ENCODE data around the gene SYNGR3. TPM values are rescaled to one million over a fixed set of nuclear protein-coding genes. Genes with fewer than 3 reads are reported as not detected.

The SYNGR3 gene
- polyA plus RNA-seq, 1 donor: 2.1 TPM

DNA sequence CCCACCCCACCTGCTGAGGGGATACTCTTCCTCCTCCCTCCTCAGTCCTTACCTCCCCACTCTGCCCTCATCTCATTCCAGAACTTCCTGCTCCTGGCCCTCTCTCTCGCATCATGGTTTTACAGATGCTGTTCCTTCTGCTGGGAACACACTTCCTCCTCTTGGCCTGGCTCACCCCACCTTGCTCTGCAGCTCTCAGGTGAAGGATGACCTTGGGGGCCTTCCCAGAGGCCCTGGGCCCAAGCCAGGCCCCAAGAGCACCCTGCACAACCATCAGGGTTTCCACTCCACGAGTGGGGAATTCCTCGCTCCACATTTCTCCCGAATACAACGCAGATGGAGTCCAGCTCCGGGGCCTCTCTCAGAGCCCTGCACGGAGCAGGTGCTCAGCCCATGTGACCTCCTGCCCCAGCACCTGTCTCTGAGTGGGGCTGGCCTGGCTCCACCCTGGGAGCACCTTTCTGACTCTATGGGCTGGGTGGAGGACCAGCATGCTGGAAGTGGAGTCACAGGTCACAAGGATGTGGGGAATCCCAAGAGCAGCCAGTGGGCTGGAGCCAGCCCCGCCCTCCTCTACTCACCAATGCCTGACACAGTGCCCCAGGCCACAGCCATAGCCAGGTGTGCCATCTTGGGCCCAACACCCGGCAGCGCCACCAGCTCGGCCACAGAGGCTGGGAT, 53.4 kb downstream of the SYNGR3 start:
- no peak for DNase-seq

Other genes with a start within 250 kb of the SYNGR3 start
- 22.8 TPM for gene NME3, start 218.4 kb upstream of the SYNGR3 start, polyA plus RNA-seq (ENCODE audit: insufficient read length)
- 7.2 TPM for gene EME2, start 217.2 kb upstream of the SYNGR3 start, polyA plus RNA-seq (ENCODE audit: insufficient read length)
- gene MRPS34, start 216.8 kb upstream of the SYNGR3 start, polyA plus RNA-seq (ENCODE audit: insufficient read length): 45.8 TPM
- 30.5 TPM for gene SPSB3, start 207.4 kb upstream of the SYNGR3 start, polyA plus RNA-seq (ENCODE audit: insufficient read length)
- gene NUBP2, start 207.0 kb upstream of the SYNGR3 start, polyA plus RNA-seq (ENCODE audit: insufficient read length): 48.7 TPM
- 0.52 TPM for gene IGFALS, start 196.3 kb upstream of the SYNGR3 start, polyA plus RNA-seq (ENCODE audit: insufficient read length)
- 44.7 TPM for gene HAGH, start 163.1 kb upstream of the SYNGR3 start, polyA plus RNA-seq (ENCODE audit: insufficient read length)
- gene FAHD1, start 162.8 kb upstream of the SYNGR3 start, polyA plus RNA-seq (ENCODE audit: insufficient read length): 21.2 TPM
- 0.26 TPM for gene MEIOB, start 117.8 kb upstream of the SYNGR3 start, polyA plus RNA-seq (ENCODE audit: insufficient read length)
- 0.21 TPM for gene HS3ST6, start 71.6 kb upstream of the SYNGR3 start, polyA plus RNA-seq (ENCODE audit: insufficient read length)
- gene MSRB1, start 46.8 kb upstream of the SYNGR3 start, polyA plus RNA-seq (ENCODE audit: insufficient read length): 39.0 TPM
- 72.5 TPM for gene RPL3L, start 35.3 kb upstream of the SYNGR3 start, polyA plus RNA-seq (ENCODE audit: insufficient read length)
- gene NDUFB10, start 30.4 kb upstream of the SYNGR3 start, polyA plus RNA-seq (ENCODE audit: insufficient read length): 145 TPM
- 3,719 TPM for gene RPS2, start 25.1 kb upstream of the SYNGR3 start, polyA plus RNA-seq (ENCODE audit: insufficient read length)
- gene RNF151, start 23.1 kb upstream of the SYNGR3 start, polyA plus RNA-seq (ENCODE audit: insufficient read length): not detected
- 34.3 TPM for gene TBL3, start 17.9 kb upstream of the SYNGR3 start, polyA plus RNA-seq (ENCODE audit: insufficient read length)
- 1.3 TPM for gene NOXO1, start 8.5 kb upstream of the SYNGR3 start, polyA plus RNA-seq (ENCODE audit: insufficient read length)
- 20.2 TPM for gene GFER, start 5.8 kb upstream of the SYNGR3 start, polyA plus RNA-seq (ENCODE audit: insufficient read length)
- 32.1 TPM for gene ZNF598, start 19.9 kb downstream of the SYNGR3 start, polyA plus RNA-seq (ENCODE audit: insufficient read length)
- gene NPW, start 29.8 kb downstream of the SYNGR3 start, polyA plus RNA-seq (ENCODE audit: insufficient read length): 0.72 TPM
- 47.8 TPM for gene NHERF2, start 36.9 kb downstream of the SYNGR3 start, polyA plus RNA-seq (ENCODE audit: insufficient read length)
- 13.5 TPM for gene NTHL1, start 57.9 kb downstream of the SYNGR3 start, polyA plus RNA-seq (ENCODE audit: insufficient read length)
- 92.4 TPM for gene TSC2, start 58.0 kb downstream of the SYNGR3 start, polyA plus RNA-seq (ENCODE audit: insufficient read length)
- 181 TPM for gene PKD1, start 145.9 kb downstream of the SYNGR3 start, polyA plus RNA-seq (ENCODE audit: insufficient read length)
- 0.92 TPM for gene RAB26, start 158.7 kb downstream of the SYNGR3 start, polyA plus RNA-seq (ENCODE audit: insufficient read length)
- 46.7 TPM for gene TRAF7, start 165.8 kb downstream of the SYNGR3 start, polyA plus RNA-seq (ENCODE audit: insufficient read length)
- gene CASKIN1, start 206.6 kb downstream of the SYNGR3 start, polyA plus RNA-seq (ENCODE audit: insufficient read length): 3.1 TPM
- 41.0 TPM for gene MLST8, start 215.5 kb downstream of the SYNGR3 start, polyA plus RNA-seq (ENCODE audit: insufficient read length)
- 7.8 TPM for gene BRICD5, start 220.9 kb downstream of the SYNGR3 start, polyA plus RNA-seq (ENCODE audit: insufficient read length)
- 15.7 TPM for gene PGP, start 224.9 kb downstream of the SYNGR3 start, polyA plus RNA-seq (ENCODE audit: insufficient read length)
- gene E4F1, start 233.6 kb downstream of the SYNGR3 start, polyA plus RNA-seq (ENCODE audit: insufficient read length): 16.4 TPM
- 1.1 TPM for gene DNASE1L2, start 246.5 kb downstream of the SYNGR3 start, polyA plus RNA-seq (ENCODE audit: insufficient read length)

Measured in hindlimb muscle (tissue), 1 donor.